Epithelial cell of esophagus (primary cell): ENCODE results near the gene CCDC88B.

ENCODE experiments used
- DNase-seq: peaks from one replicate; pipeline ENCODE4 v3.0.0; 2010; ENCODE audit warnings: low read depth
- H3K4me3 ChIP-seq: 2 replicates; pipeline ENCODE4 v1.5.1; 2011; ENCODE audit warnings: mild to moderate bottlenecking, low read length, control low read depth
- CTCF ChIP-seq: IDR thresholded peaks from 2 replicates; pipeline ENCODE4 v1.5.1; 2011; ENCODE audit warnings: low read depth, mild to moderate bottlenecking, low read length, control low read depth, inconsistent platforms; ENCODE audit not compliant: insufficient read depth; ENCODE audit errors: missing control alignments

Gene CCDC88B

GRCh38 chr11:64339754-64340408 lies at the start of gene CCDC88B:
TSS of gene CCDC88B (plus strand) at chr11:64340204. CDS start at chr11:64340267, 63 bp downstream.
- H3K4me3 ChIP-seq, result no peak within 1 kb of the TSS
- TF ChIP-seq CTCF, result no peak
- no peak for DNase-seq

- TF ChIP-seq CTCF, result no peak
- H3K4me3 ChIP-seq, result no peak overlapping the region
- no peak for DNase-seq
Measured at GRCh38 chr11:64290352-64291261, 49.4 kb upstream of the CCDC88B start.

- H3K4me3 ChIP-seq, result no peak within 1 kb of the TSS
- no peak for DNase-seq
- TF ChIP-seq CTCF, result no peak
Measured at GRCh38 chr11:64291262-64291751, 48.7 kb upstream of the CCDC88B start, which contains the start of gene KCNK4. TSS of gene KCNK4 (plus strand) at chr11:64291302. CDS start at chr11:64293019, 1,717 bp downstream.

GRCh38 chr11:64291752-64292459 lies 48.1 kb upstream of the CCDC88B start:
- peak overlapping the region; percentile 3 for H3K4me3 ChIP-seq
- no peak for DNase-seq
- no peak for TF ChIP-seq CTCF

GRCh38 chr11:64292460-64293254 lies 47.3 kb upstream of the CCDC88B start:
- H3K4me3 ChIP-seq, result peak overlapping the region; percentile 3
- DNase-seq, result no peak

More at GRCh38 chr11:64292460-64293254, 47.3 kb upstream of the CCDC88B start:
- TF ChIP-seq CTCF, result no peak
